A549 (cell line): ENCODE data around the gene ALCAM. TPM values are rescaled to one million over a fixed set of nuclear protein-coding genes. Genes with fewer than 3 reads are reported as not detected.

ENCODE experiments used
- ATAC-seq, 2 experiments: fragments of 200-7000 bp in 1 of 2; fragments of >200 bp in 1 of 2; cut with Nextera tagmentation in 1 of 2; cut with Tn5 transposase in 1 of 2; 3 replicates each; pipeline versions ENCODE4 v1.8.0 to v1.9.1; 2018 to 2020; ENCODE audit warnings: mild to moderate bottlenecking in 1 of 2, moderate library complexity in 1 of 2
- CTCF ChIA-PET: fragments of 300-600 bp; sonication (Branson Sonifier 250); formaldehyde crosslinking; extraction: SDS; loops from one replicate; lab custom pipeline; 2021; ENCODE audit warnings: antibody characterized with exemption, inconsistent platforms; lab: Yijun Ruan, JAX
- POLR2A ChIA-PET: fragments of 350-600 bp; formaldehyde crosslinking; extraction: SDS; loops from one replicate; lab custom pipeline; 2021; ENCODE audit warnings: antibody characterized with exemption, inconsistent platforms; lab: Yijun Ruan, JAX
- DNase-seq, 2 experiments: peaks; one replicate each; pipeline versions ENCODE4 v3.0.0 to v3.0.0-alpha.2; 2011 to 2016; ENCODE audit warnings: low read depth in 1 of 2, low spot score in 1 of 2
- FAIRE-seq: peaks from 2 replicates; lab custom pipeline; 2011; peaks lifted over from hg19 to GRCh38; lab: Jason Lieb, UNC
- H3K27ac ChIP-seq, 2 experiments: fragments of >200 bp; sonication (Bioruptor Twin); formaldehyde crosslinking; 3 replicates each; pipeline ENCODE4 v1.5.1; 2016 to 2017
- H3K4me1 ChIP-seq: fragments of >200 bp; sonication (Bioruptor Twin); formaldehyde crosslinking; 3 replicates; pipeline ENCODE4 v1.6.1; 2016
- H3K4me2 ChIP-seq: fragments of >200 bp; sonication (Bioruptor Twin); formaldehyde crosslinking; 3 replicates; pipeline ENCODE4 v1.6.1; 2016
- H3K4me3 ChIP-seq: fragments of >200 bp; sonication (Bioruptor Twin); formaldehyde crosslinking; 3 replicates; pipeline ENCODE4 v1.5.1; 2016
- H3K9me3 ChIP-seq: fragments of >200 bp; sonication (Bioruptor Twin); formaldehyde crosslinking; 3 replicates; pipeline ENCODE4 v1.6.1; 2016
- CHD4 ChIP-seq: fragments of 200-600 bp; sonication (generic); IDR thresholded peaks from 2 replicates; pipeline ENCODE4 v1.6.1; 2016; ENCODE audit warnings: antibody characterized with exemption, mild to moderate bottlenecking, borderline replicate concordance
- EP300 ChIP-seq, 2 experiments: fragments of >200 bp; sonication (Bioruptor Twin); formaldehyde crosslinking; IDR thresholded peaks; 2 replicates in 1 of 2; 3 replicates in 1 of 2; pipeline ENCODE4 v1.6.1; 2016 to 2017
- FOSB ChIP-seq: fragments of 250-450 bp; sonication (Bioruptor Pico); IDR thresholded peaks from 2 replicates; pipeline ENCODE4 v1.5.0; 2020; ENCODE audit warnings: mild to moderate bottlenecking, moderate library complexity
- FOSL2 ChIP-seq, 2 experiments: fragments of 450-650 bp in 1 of 2; fragments of >200 bp in 1 of 2; sonication (Bioruptor Twin) in 1 of 2; formaldehyde crosslinking; IDR thresholded peaks; 2 replicates each; pipeline versions ENCODE4 v1.5.0 to v1.6.1; 2016 to 2020; ENCODE audit warnings: mild to moderate bottlenecking in 1 of 2, moderate library complexity in 1 of 2
- HDAC2 ChIP-seq: fragments of 200-600 bp; sonication (generic); IDR thresholded peaks from 2 replicates; pipeline ENCODE4 v1.6.1; 2016
- HOXA7 ChIP-seq: fragments of 250-450 bp; sonication (Bioruptor Pico); IDR thresholded peaks from 2 replicates; pipeline ENCODE4 v1.5.0; 2020; ENCODE audit warnings: mild to moderate bottlenecking, moderate library complexity
- HOXB5 ChIP-seq: fragments of 250-450 bp; sonication (Bioruptor Pico); IDR thresholded peaks from 2 replicates; pipeline ENCODE4 v1.5.0; 2020; ENCODE audit warnings: mild to moderate bottlenecking, moderate library complexity
- MAFK ChIP-seq: fragments of 450-650 bp; IDR thresholded peaks from 2 replicates; pipeline ENCODE4 v1.6.1; 2014; ENCODE audit not compliant: partially characterized antibody
- NFE2L2 ChIP-seq: fragments of 150-350 bp; conservative IDR thresholded peaks from 2 replicates; pipeline ENCODE4 v1.6.1; 2014; ENCODE audit warnings: low read length
- NPAS2 ChIP-seq: fragments of 250-450 bp; sonication (Bioruptor Pico); IDR thresholded peaks from 2 replicates; pipeline ENCODE4 v1.8.0; 2022; ENCODE audit warnings: mild to moderate bottlenecking, moderate library complexity, borderline replicate concordance
- ZSCAN20 ChIP-seq: fragments of 250-450 bp; sonication (Bioruptor Pico); IDR thresholded peaks from 2 replicates; pipeline ENCODE4 v1.8.0; 2022; ENCODE audit warnings: mild to moderate bottlenecking, moderate library complexity
- WGBS: methylation state at CpG from one replicate; pipeline ENCODE4 v1.1.6; 2017; ENCODE audit errors: missing lambda C conversion rate; 5-methylcytosine and 5-hydroxymethylcytosine counted together
- polyA plus RNA-seq, 4 experiments: library from polyadenylated mRNA; depleted of rRNA in 3 of 4; stranded (reverse); fragments of >200 nt; fragmentation: RNase III in 1 of 4; extraction: RNeasy Plus Mini Kit Qiagen cat#74134 plus additional on column Dnase treatment in 1 of 4; gene quantifications; 2 replicates in 3 of 4; 3 replicates in 1 of 4; pipeline ENCODE4 v1.2.3, GENCODE V29; 2011 to 2017
- TF ChIP-seq, protein P1 (sequence below): IDR thresholded peaks from 2 replicates; pipeline ENCODE4 v1.6.1; 2012
- TF ChIP-seq, protein P2 (sequence below): fragments of 150-350 bp; IDR thresholded peaks from 2 replicates; pipeline ENCODE4 v1.6.1; 2014; ENCODE audit warnings: low read depth, mild to moderate bottlenecking, low read length
- TF ChIP-seq, protein P3 (sequence below): fragments of 250-450 bp; sonication (Bioruptor Pico); IDR thresholded peaks from 2 replicates; pipeline ENCODE4 v1.5.0; 2021; ENCODE audit warnings: mild to moderate bottlenecking, moderate library complexity, borderline replicate concordance
- TF ChIP-seq, protein P4 (sequence below): fragments of 450-650 bp; IDR thresholded peaks from 2 replicates; pipeline ENCODE4 v1.6.1; 2014; ENCODE audit warnings: antibody characterized with exemption

ALCAM gene
- polyA plus RNA-seq, 2 of the 4 experiments (the other 2 are of a cell fraction): 57.1 to 145 TPM

DNA sequence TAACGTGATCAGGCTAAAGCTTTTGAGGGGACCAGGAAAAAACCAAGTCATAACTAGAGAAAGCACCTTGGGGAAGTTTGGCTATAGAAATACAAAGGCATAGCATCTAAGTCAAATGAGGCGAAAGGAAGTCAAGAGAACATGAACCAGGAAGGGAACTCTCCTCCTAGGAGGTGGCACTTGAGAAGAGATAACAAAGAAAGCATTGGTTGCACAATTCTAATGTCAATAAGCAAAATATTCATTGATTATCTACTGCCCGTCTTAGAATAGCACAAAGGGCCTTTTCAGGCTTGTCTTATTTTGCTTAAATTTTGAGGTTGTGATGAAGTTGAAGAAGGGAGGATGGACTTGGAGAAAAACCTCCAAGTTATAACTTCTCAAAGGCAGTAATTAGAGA, 73.4 kb downstream of the ALCAM start:
- ATAC-seq (no peak), FAIRE-seq (no peak), DNase-seq (no peak)
- Histone ChIP-seq H3K27ac (no peak overlapping the region), H3K4me1 (peaks cover 24% of the 10 kb centered on the region), H3K4me2 (no peak overlapping the region; the same call in 2 of the 3 replicates), H3K4me3 (no peak overlapping the region), H3K9me3 (peaks cover 4% of the 10 kb centered on the region; the same call in 1 of the 3 replicates)
- 81% methylated on average over 3 of the region's 3 CpGs for WGBS
- TF ChIP-seq HOXA7 (CRISPR knock-in tag) (no peak), FOSB (CRISPR knock-in tag) (no peak), NFE2L2 (no peak), NPAS2 (CRISPR knock-in tag) (no peak), HOXB5 (no peak), EP300 (IDR thresholded peaks at IDR 0.05) (no peak)
- TF ChIP-seq, protein P1, sequence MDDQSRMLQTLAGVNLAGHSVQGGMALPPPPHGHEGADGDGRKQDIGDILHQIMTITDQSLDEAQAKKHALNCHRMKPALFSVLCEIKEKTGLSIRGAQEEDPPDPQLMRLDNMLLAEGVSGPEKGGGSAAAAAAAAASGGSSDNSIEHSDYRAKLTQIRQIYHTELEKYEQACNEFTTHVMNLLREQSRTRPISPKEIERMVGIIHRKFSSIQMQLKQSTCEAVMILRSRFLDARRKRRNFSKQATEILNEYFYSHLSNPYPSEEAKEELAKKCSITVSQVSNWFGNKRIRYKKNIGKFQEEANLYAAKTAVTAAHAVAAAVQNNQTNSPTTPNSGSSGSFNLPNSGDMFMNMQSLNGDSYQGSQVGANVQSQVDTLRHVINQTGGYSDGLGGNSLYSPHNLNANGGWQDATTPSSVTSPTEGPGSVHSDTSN: no peak
- TF ChIP-seq, protein P2, sequence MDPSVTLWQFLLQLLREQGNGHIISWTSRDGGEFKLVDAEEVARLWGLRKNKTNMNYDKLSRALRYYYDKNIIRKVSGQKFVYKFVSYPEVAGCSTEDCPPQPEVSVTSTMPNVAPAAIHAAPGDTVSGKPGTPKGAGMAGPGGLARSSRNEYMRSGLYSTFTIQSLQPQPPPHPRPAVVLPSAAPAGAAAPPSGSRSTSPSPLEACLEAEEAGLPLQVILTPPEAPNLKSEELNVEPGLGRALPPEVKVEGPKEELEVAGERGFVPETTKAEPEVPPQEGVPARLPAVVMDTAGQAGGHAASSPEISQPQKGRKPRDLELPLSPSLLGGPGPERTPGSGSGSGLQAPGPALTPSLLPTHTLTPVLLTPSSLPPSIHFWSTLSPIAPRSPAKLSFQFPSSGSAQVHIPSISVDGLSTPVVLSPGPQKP: no peak
- TF ChIP-seq, protein P3, sequence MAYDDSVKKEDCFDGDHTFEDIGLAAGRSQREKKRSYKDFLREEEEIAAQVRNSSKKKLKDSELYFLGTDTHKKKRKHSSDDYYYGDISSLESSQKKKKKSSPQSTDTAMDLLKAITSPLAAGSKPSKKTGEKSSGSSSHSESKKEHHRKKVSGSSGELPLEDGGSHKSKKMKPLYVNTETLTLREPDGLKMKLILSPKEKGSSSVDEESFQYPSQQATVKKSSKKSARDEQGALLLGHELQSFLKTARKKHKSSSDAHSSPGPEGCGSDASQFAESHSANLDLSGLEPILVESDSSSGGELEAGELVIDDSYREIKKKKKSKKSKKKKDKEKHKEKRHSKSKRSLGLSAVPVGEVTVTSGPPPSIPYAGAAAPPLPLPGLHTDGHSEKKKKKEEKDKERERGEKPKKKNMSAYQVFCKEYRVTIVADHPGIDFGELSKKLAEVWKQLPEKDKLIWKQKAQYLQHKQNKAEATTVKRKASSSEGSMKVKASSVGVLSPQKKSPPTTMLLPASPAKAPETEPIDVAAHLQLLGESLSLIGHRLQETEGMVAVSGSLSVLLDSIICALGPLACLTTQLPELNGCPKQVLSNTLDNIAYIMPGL (CRISPR knock-in tag): no peak
- TF ChIP-seq, protein P4, sequence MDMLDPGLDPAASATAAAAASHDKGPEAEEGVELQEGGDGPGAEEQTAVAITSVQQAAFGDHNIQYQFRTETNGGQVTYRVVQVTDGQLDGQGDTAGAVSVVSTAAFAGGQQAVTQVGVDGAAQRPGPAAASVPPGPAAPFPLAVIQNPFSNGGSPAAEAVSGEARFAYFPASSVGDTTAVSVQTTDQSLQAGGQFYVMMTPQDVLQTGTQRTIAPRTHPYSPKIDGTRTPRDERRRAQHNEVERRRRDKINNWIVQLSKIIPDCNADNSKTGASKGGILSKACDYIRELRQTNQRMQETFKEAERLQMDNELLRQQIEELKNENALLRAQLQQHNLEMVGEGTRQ: no peak
- ChIA-PET CTCF (no interaction called here), POLR2A (no interaction called here)

DNA sequence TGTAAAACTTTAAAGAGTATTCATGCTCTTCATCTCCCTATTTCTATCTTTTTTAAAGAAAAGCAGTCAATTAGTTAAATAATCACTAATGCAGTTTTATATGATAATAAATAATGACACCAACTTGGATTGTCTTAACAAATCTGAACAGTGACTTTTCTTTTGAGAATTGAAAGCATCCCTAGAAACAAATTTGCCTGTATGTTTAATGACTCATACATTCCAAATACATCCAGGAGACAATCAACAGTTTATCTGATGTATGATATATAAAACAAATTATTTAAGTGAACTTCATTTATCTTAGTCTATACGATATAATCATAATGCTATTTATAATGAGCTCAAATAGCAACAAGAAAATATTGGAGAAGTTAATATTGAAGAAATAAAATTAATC, 78.0 kb downstream of the ALCAM start:
- peak; percentile 23 for FAIRE-seq
- CTCF ChIA-PET: no interaction called here

DNA sequence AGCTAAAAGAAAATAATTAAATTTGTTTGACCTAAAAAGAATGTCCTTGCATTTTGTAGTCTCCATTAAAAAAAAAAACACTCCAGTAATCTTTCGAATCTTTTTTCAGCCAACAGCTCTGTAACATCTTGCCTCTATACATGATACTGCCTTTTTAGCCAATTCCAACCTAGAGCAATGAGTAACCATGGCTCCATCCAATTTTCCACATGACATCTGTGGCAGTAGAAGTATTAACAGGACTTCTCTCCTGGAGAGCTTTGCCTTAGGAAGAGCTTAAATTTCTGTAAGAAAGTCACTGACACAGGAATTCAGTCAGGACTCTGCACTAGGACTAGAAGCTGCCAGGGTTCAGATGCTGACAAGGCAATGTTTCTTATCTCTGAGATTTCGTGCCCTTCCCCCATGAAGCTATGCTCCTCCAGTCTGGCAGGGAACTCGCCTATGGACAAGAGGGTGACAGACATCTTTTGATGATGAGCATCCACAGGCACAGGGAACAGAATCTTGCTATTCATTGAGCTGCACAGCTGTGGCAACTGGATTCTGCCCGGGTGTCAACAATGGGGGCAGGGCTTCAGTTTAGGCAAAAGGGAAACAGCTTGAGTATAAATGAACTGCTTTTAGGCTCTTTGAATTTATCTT, 81.8 kb downstream of the ALCAM start:
- no peak for DNase-seq
- Histone ChIP-seq H3K27ac (peak overlapping the region in 1 of 2 experiments; percentile 34; a peak in 1 of 6 replicates), H3K4me3 (no peak overlapping the region), H3K4me2 (no peak overlapping the region), H3K9me3 (no peaks in the 10 kb centered on the region), H3K4me1 (peaks cover 18% of the 10 kb centered on the region; the same call in 2 of the 3 replicates)
- FAIRE-seq: no peak
- ATAC-seq: no peak
- 61% methylated on average over 4 of the region's 4 CpGs for WGBS
- peak; percentile 46 for TF ChIP-seq MAFK
- no peak for TF ChIP-seq FOSB (CRISPR knock-in tag)
- TF ChIP-seq CHD4: no peak
- ChIA-PET CTCF (interaction anchor here (1.1 to 1.5 kb wide), 3 partner anchors 8 to 10 kb away, joined by 3 to 4 read pairs (median 3); no protein-coding TSS in a partner anchor), POLR2A (interaction anchor here (0.6 kb wide), 2 partner anchors 28 to 80 kb away, joined by 4 read pairs; no protein-coding TSS in a partner anchor)

More for the DNA sequence above, 78.0 kb downstream of the ALCAM start:
- Histone ChIP-seq H3K4me3 (no peak overlapping the region), H3K4me2 (peak overlapping the region; percentile 25; the same call in 1 of the 3 replicates), H3K9me3 (no peaks in the 10 kb centered on the region), H3K27ac (no peak overlapping the region), H3K4me1 (peaks cover 31% of the 10 kb centered on the region)
- TF ChIP-seq FOSL2 (IDR thresholded peaks at IDR 0.05): no peak
- peak; percentile 57 for TF ChIP-seq FOSL2 (CRISPR knock-in tag; IDR thresholded peaks at IDR 0.05)
- TF ChIP-seq HDAC2: no peak
- no peak for TF ChIP-seq ZSCAN20 (CRISPR knock-in tag)
- no peak for ATAC-seq
- no peak for DNase-seq
- POLR2A ChIA-PET: no interaction called here
- whole genome bisulfite sequencing: 53% methylated on average over 1 of the region's 1 CpG
